ENCODE data around the gene TSHZ3.

DNA sequence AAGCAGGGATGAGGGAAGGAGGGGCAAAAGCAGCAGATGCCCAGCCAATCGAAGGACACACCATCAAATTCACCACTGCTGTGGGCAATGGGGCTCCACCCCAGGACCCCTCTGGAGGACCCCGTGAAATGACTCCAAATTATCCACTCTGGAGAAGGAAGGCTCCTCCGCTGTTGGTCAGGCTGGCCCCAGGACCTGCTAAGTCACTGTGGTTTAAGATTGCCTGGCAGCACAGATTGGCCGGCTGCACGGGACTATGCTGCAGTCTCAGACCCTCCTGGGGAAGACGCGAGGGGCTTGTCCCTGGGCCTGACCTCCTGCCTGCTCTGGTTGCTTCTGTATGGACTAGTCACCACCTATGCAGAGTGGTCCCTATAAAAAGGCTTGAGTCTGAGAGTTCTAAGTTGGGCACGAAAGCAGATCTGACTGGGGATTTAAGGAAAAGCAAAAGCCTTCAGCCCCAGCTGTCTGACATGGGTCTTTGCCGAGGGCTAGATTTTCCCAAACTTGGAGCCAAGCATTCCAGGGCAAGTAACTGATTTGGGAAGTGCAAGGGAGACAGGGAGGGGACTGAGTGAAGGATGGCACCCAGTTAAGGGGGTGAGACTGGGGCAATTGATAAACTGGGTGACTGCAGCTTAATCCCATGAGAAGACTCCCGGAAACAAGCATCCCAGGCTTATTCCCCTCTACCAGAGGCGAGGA is 91.7 kb downstream of the TSHZ3 start:
- TF ChIP-seq, protein P1, sequence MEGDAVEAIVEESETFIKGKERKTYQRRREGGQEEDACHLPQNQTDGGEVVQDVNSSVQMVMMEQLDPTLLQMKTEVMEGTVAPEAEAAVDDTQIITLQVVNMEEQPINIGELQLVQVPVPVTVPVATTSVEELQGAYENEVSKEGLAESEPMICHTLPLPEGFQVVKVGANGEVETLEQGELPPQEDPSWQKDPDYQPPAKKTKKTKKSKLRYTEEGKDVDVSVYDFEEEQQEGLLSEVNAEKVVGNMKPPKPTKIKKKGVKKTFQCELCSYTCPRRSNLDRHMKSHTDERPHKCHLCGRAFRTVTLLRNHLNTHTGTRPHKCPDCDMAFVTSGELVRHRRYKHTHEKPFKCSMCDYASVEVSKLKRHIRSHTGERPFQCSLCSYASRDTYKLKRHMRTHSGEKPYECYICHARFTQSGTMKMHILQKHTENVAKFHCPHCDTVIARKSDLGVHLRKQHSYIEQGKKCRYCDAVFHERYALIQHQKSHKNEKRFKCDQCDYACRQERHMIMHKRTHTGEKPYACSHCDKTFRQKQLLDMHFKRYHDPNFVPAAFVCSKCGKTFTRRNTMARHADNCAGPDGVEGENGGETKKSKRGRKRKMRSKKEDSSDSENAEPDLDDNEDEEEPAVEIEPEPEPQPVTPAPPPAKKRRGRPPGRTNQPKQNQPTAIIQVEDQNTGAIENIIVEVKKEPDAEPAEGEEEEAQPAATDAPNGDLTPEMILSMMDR (IDR thresholded peaks at IDR 0.05) = no peak
- no peak for TF ChIP-seq POLR2A (IDR thresholded peaks at IDR 0.05)

All from lower leg skin (tissue), 3 donors.